ENCODE measurements around the gene SMCO1. TPM values are rescaled to one million over a fixed set of nuclear protein-coding genes. Genes with fewer than 3 reads are reported as not detected.

Gene SMCO1
- total and polyA plus RNA-seq, 2 donors from 2014 or later, result not detected

- intact Hi-C loops (cut with DNase I), result no loop called here
- Histone ChIP-seq H3K27ac (ENCODE audit: low read depth in 2 of 2, low read length in 2 of 2) (no peak overlapping the region), H3K36me3 (ENCODE audit: control insufficient read depth in 2 of 3, insufficient read depth in 3 of 3, low read length in 3 of 3) (no peaks in the 10 kb centered on the region), H3K4me1 (ENCODE audit: control insufficient read depth in 2 of 3, insufficient read depth in 2 of 3, low read depth in 1 of 3, low read length in 3 of 3) (peaks cover 0 to 8% (median 3%) of the 10 kb centered on the region in 3 donors), H3K9me3 (ENCODE audit: control insufficient read depth in 2 of 3, insufficient read depth in 1 of 3, low read length in 3 of 3) (no peaks in the 10 kb centered on the region), H3K9ac (ENCODE audit: low read length in 3 of 3) (no peak overlapping the region), H3K4me3 (ENCODE audit: low read length in 3 of 3) (no peak overlapping the region), H3K27me3 (ENCODE audit: control insufficient read depth, insufficient read depth, low read length) (no peaks in the 10 kb centered on the region)
- TF ChIP-seq CTCF (IDR thresholded peaks at IDR 0.05; ENCODE audit: borderline replicate concordance, extremely low read depth, insufficient read depth), result no peak
- FAIRE-seq (no peak), DNase-seq (no peak)
These were observed 16.1 kb downstream of the SMCO1 start for GRCh38 chr3:196499061-196499460.

- FAIRE-seq, result no peak
- H3K4me3 ChIP-seq (ENCODE audit: low read length in 3 of 3), result no peak overlapping the region
- intact Hi-C loops (cut with DNase I), result no loop called here
- DNase-seq, result no peak
- no peaks in the 10 kb centered on the region for H3K27me3 ChIP-seq (ENCODE audit: control insufficient read depth, insufficient read depth, low read length)
- TF ChIP-seq CTCF (IDR thresholded peaks at IDR 0.05; ENCODE audit: borderline replicate concordance, extremely low read depth, insufficient read depth), result no peak
- peaks cover 0 to 8% (median 3%) of the 10 kb centered on the region in 3 donors for H3K4me1 ChIP-seq (ENCODE audit: control insufficient read depth in 2 of 3, insufficient read depth in 2 of 3, low read depth in 1 of 3, low read length in 3 of 3)
- H3K9ac ChIP-seq (ENCODE audit: low read length in 3 of 3), result no peak overlapping the region
- no peak overlapping the region for H3K27ac ChIP-seq (ENCODE audit: low read depth in 2 of 2, low read length in 2 of 2)
- no peaks in the 10 kb centered on the region for H3K9me3 ChIP-seq (ENCODE audit: control insufficient read depth in 2 of 3, insufficient read depth in 1 of 3, low read length in 3 of 3)
- H3K36me3 ChIP-seq (ENCODE audit: control insufficient read depth in 2 of 3, insufficient read depth in 3 of 3, low read length in 3 of 3), result no peaks in the 10 kb centered on the region
These were observed 16.8 kb downstream of the SMCO1 start for GRCh38 chr3:196498297-196498696.

- no peaks in the 10 kb centered on the region for H3K9me3 ChIP-seq (ENCODE audit: control insufficient read depth in 2 of 3, insufficient read depth in 1 of 3, low read length in 3 of 3)
- no peak overlapping the region for H3K27ac ChIP-seq (ENCODE audit: low read depth in 2 of 2, low read length in 2 of 2)
- intact Hi-C loops (cut with DNase I), result no loop called here
- H3K4me1 ChIP-seq (ENCODE audit: control insufficient read depth in 2 of 3, insufficient read depth in 2 of 3, low read depth in 1 of 3, low read length in 3 of 3), result peaks cover 0 to 3% (median 2%) of the 10 kb centered on the region in 3 donors
- DNase-seq (no peak), FAIRE-seq (no peak)
- H3K9ac ChIP-seq (ENCODE audit: low read length in 3 of 3), result no peak overlapping the region
- no peaks in the 10 kb centered on the region for H3K36me3 ChIP-seq (ENCODE audit: control insufficient read depth in 2 of 3, insufficient read depth in 3 of 3, low read length in 3 of 3)
- H3K27me3 ChIP-seq (ENCODE audit: control insufficient read depth, insufficient read depth, low read length), result no peaks in the 10 kb centered on the region
- no peak overlapping the region for H3K4me3 ChIP-seq (ENCODE audit: low read length in 3 of 3)
- no peak for TF ChIP-seq CTCF (IDR thresholded peaks at IDR 0.05; ENCODE audit: borderline replicate concordance, extremely low read depth, insufficient read depth)
These were observed 19.0 kb downstream of the SMCO1 start for GRCh38 chr3:196496183-196496582.

GRCh38 chr3:196493292-196493691, 21.9 kb downstream of the SMCO1 start:
- FAIRE-seq (no peak), DNase-seq (no peak)
- intact Hi-C loops (cut with DNase I), result no loop called here
- Histone ChIP-seq H3K9me3 (ENCODE audit: control insufficient read depth in 2 of 3, insufficient read depth in 1 of 3, low read length in 3 of 3) (no peaks in the 10 kb centered on the region), H3K9ac (ENCODE audit: low read length in 3 of 3) (no peak overlapping the region), H3K36me3 (ENCODE audit: control insufficient read depth in 2 of 3, insufficient read depth in 3 of 3, low read length in 3 of 3) (no peaks in the 10 kb centered on the region), H3K27me3 (ENCODE audit: control insufficient read depth, insufficient read depth, low read length) (no peaks in the 10 kb centered on the region), H3K4me1 (ENCODE audit: control insufficient read depth in 2 of 3, insufficient read depth in 2 of 3, low read depth in 1 of 3, low read length in 3 of 3) (no peaks in the 10 kb centered on the region), H3K27ac (ENCODE audit: low read depth in 2 of 2, low read length in 2 of 2) (no peak overlapping the region), H3K4me3 (ENCODE audit: low read length in 3 of 3) (no peak overlapping the region)
- no peak for TF ChIP-seq CTCF (IDR thresholded peaks at IDR 0.05; ENCODE audit: borderline replicate concordance, extremely low read depth, insufficient read depth)
